DMS153 treated with DMSO at 0.1 percent for 48 hours (cell line): ENCODE data around the gene DCTN5.

Experiments used
- DNase-seq: peaks from one replicate; lab custom pipeline; 2025; ENCODE audit not compliant: unreplicated experiment; lab: John Stamatoyannopoulos, UW

DCTN5 gene

DNA sequence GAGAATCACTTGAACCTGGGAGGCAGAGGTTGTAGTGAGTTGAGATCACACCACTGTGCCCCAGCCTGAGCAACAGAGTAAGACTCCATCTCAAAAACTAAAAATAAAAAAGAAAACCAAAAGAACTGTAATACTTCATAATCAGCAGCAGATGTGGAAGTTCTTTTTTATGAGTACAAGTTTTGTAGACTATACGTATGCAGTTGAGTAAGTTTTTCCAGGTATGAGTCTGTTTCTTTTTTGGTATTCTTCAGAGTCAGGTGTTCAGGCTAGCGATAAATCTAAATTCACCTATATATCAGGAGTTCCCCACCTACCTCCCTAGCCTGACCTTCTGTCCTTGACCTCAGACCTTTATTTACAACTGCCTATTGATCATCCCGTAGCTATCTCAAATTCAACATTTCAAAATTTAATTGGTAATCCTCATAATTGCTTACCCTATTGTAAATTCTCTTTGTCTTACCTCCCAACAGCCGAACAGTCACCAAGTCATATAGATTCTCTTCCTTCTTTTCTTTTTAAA, 10.7 kb downstream of the DCTN5 start:
- DNase-seq = no peak

GRCh38 chr16:23663918-23664317, 22.7 kb downstream of the DCTN5 start:
- no peak for DNase-seq

- no peak for DNase-seq
Observed at GRCh38 chr16:23666571-23667354, 25.5 kb downstream of the DCTN5 start.

- no peak for DNase-seq
Observed at GRCh38 chr16:23667355-23667659, 26.0 kb downstream of the DCTN5 start.

GRCh38 chr16:23668225-23668624, 27.0 kb downstream of the DCTN5 start:
- DNase-seq = no peak

GRCh38 chr16:23668873-23669272, 27.6 kb downstream of the DCTN5 start:
- DNase-seq = no peak

GRCh38 chr16:23670137-23670776, 29.0 kb downstream of the DCTN5 start:
- DNase-seq = no peak

DNA sequence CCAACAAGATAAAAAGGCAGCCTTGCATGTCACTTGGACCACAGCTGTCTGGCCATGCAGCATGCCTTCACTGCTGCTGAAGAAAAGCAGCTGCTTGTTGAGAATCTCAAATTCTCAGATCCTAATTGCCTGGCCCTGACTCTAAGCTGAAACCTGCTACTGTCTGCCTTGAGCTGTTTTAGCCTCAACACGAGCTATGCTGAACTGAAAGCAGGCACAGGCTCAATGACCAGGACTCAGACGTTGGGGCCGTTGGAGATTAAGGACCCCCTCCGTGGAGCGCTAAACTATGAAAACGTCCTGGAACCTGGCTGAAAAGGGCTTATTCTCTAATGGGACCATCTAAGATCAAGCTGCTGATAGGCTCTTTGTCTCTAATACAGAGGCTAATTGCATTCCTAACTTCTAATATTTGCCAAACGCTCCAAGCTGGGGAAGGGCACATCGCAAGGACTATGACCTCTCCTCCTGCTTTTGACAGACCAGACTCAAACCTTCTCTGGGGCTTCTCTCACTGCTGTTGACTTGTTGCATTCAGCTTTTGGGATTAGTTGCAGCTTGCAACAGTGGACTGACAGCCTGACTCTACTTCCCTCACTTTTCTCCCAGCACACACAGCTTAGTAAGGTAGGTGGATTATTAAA, 32.8 kb downstream of the DCTN5 start:
- DNase-seq = no peak

DNA sequence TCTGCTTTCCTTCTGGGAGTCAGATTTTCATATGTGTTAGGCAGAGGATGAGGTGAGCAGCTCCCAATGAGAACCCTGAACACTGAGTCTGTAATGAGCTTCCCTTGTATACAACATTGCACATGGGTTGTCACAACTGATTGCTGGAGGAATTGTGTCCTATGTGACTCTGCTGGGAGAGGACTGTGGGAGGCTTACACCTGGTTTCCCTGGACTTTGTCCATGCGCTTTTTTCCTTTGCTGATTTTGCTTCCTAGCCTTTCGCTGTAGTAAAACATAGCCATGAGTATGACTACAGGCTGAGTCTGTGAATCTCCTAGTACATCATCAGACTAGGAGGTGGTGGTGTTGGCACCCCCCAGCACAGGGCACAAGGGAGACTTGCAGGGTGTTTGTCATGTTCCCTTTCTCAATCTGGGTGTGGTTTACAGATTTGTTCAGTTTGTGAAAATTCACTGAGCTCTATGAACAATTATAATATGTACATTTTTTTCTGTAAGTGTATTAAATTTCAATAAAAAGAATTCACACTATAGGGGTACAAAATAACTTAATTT, 35.7 kb downstream of the DCTN5 start:
- no peak for DNase-seq

DNA sequence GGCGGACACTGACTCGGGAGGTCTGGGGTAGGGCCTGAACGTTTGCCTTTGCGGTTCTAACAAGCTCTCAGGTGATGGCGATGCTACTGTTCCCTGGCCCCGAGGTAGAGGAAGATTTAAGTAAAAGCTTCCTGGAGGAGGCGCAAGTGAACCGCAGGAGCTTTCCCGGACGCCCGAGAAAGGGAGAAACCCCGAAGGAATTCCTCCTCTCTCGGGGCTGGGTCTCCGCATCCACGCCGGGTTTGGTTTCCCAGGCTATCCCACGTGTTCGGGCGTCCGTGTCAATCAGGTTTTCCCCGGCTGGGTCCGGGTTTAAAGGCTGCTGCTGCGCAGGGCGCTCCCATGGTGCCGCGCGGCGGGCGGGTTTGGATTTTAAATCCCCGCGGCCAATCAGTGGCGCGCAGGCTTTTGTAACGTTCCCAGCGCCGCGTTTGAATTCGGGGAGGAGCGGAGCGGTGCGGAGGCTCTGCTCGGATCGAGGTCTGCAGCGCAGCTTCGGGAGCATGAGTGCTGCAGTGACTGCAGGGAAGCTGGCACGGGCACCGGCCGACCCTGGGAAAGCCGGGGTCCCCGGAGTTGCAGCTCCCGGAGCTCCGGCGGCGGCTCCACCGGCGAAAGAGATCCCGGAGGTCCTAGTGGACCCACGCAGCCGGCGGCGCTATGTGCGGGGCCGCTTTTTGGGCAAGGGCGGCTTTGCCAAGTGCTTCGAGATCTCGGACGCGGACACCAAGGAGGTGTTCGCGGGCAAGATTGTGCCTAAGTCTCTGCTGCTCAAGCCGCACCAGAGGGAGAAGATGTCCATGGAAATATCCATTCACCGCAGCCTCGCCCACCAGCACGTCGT, 37.4 kb downstream of the DCTN5 start, which contains the start of gene PLK1:
Gene PLK1 (plus strand): TSS at position 460 of the 844 bp plus-strand sequence. CDS start 44 bp downstream, at position 504.
- peak; percentile 53 for DNase-seq

- DNase-seq = no peak
Observed at GRCh38 chr16:23679274-23679985, 38.2 kb downstream of the DCTN5 start.

- DNase-seq = no peak
Observed at GRCh38 chr16:23679986-23680336, 38.7 kb downstream of the DCTN5 start.

GRCh38 chr16:23682181-23682580, 40.9 kb downstream of the DCTN5 start:
- DNase-seq = no peak

- no peak for DNase-seq
Observed at GRCh38 chr16:23683487-23683886, 42.2 kb downstream of the DCTN5 start.

GRCh38 chr16:23687034-23687808, 46.0 kb downstream of the DCTN5 start:
- DNase-seq = no peak

DNA sequence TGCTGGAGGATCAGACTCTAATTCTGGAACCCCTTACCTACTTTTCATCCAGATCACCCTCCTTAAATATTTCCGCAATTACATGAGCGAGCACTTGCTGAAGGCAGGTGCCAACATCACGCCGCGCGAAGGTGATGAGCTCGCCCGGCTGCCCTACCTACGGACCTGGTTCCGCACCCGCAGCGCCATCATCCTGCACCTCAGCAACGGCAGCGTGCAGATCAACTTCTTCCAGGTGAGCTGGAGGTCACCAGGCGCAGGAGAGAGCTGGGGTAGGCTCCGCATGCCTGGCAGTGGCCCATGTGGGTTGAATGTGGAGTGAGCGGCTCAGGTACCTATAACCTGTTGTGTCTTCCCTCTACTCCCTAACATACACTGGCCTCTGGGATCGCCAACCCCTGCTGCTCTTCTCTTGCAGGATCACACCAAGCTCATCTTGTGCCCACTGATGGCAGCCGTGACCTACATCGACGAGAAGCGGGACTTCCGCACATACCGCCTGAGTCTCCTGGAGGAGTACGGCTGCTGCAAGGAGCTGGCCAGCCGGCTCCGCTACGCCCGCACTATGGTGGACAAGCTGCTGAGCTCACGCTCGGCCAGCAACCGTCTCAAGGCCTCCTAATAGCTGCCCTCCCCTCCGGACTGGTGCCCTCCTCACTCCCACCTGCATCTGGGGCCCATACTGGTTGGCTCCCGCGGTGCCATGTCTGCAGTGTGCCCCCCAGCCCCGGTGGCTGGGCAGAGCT, 48.3 kb downstream of the DCTN5 start:
- no peak for DNase-seq

DNA sequence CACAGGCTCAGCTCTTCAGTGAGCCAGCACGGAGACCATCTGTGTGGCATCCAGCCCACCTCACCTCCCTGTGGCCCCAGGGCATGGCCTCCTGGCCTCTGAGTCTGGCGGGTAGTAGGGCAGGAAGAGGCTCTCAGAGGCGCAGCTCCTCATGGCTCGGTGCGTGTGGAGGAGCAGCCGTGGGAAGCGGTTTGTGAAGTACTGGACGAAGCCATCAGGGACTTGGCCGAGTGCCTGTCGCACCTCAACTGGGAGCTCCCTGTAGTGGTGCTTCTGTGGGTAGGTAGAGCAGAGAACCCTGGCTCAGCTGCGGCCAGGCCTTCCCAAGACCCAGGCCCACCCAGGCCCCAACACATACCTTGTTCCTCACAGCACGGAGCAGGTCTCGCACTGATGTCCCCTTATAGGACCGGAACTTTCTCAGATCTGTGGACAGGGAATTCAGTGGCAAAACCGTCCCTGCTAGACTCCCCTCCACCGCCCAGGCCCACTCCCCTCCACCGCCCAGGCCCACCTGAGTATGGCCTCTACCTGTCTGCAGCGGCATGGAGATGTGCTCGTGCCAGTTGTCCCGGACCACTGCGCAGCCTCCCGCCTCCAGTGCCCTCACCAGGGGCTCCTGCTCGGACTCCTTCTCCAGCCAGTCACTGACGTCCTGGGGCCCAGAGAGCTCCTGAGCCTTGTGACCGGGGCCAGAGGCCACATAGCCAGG, 49.7 kb downstream of the DCTN5 start:
- DNase-seq = no peak
